H1 (cell line): ENCODE measurements around the gene DIO3. TPM values are rescaled to one million over a fixed set of nuclear protein-coding genes. Genes with fewer than 3 reads are reported as not detected.

Experiments used
- CTCF ChIA-PET: fragments of 300-600 bp; sonication (Branson Sonifier 250); formaldehyde crosslinking; loops from one replicate; lab custom pipeline; 2021; ENCODE audit not compliant: partially characterized antibody; lab: Charles Lee
- POLR2A ChIA-PET: fragments of 300-600 bp; sonication (Branson Sonifier 250); formaldehyde crosslinking; loops from one replicate; lab custom pipeline; 2021; ENCODE audit warnings: inconsistent platforms; ENCODE audit not compliant: partially characterized antibody; lab: Charles Lee
- DNase-seq, 2 experiments: peaks; one replicate each; pipeline versions ENCODE4 v3.0.0 to v3.0.0-alpha.2; 2010 to 2022; ENCODE audit warnings: low spot score in 2 of 2, low read depth in 1 of 2, mixed read lengths in 1 of 2
- FAIRE-seq: peaks from 2 replicates; lab custom pipeline; 2011; peaks lifted over from hg19 to GRCh38; lab: Jason Lieb, UNC
- H2AFZ ChIP-seq: 2 replicates; pipeline ENCODE4 v1.8.1; 2012; ENCODE audit warnings: low read length, inconsistent platforms
- H2AK5ac ChIP-seq: 2 replicates; pipeline ENCODE4 v1.6.1; 2013; ENCODE audit warnings: low read depth, low read length
- H2BK120ac ChIP-seq: replicated peaks from 2 replicates; pipeline ENCODE3; 2013; ENCODE audit warnings: low read depth, low read length, inconsistent platforms
- H2BK12ac ChIP-seq: 2 replicates; pipeline ENCODE4 v1.6.1; 2013; ENCODE audit warnings: low read depth, low read length
- H2BK15ac ChIP-seq: 2 replicates; pipeline ENCODE4 v1.6.1; 2013; ENCODE audit warnings: low read length
- H2BK20ac ChIP-seq: 2 replicates; pipeline ENCODE4 v1.6.1; 2013; ENCODE audit warnings: low read length
- H2BK5ac ChIP-seq: 2 replicates; pipeline ENCODE4 v1.6.1; 2013; ENCODE audit warnings: low read depth, low read length
- H3K14ac ChIP-seq: 2 replicates; pipeline ENCODE4 v1.6.1; 2013; ENCODE audit warnings: inconsistent platforms; ENCODE audit not compliant: insufficient read length
- H3K18ac ChIP-seq: 2 replicates; pipeline ENCODE4 v1.6.1; 2013; ENCODE audit warnings: low read length; ENCODE audit errors: extremely low read depth
- H3K23ac ChIP-seq: 2 replicates; pipeline ENCODE4 v1.6.1; 2013; ENCODE audit warnings: inconsistent platforms; ENCODE audit not compliant: insufficient read length
- H3K23me2 ChIP-seq: 2 replicates; pipeline ENCODE4 v1.6.1; 2013; ENCODE audit warnings: low read depth, low read length
- H3K27ac ChIP-seq: 2 replicates; pipeline ENCODE4 v1.6.1; 2011; ENCODE audit warnings: low read depth, low read length, inconsistent platforms
- H3K27me3 ChIP-seq, 4 experiments: replicated peaks in 1 of 4; 1 replicate in 1 of 4; 2 replicates in 3 of 4; pipeline versions ENCODE4 v1.6.1 to v1.8.1; 2011 to 2013; ENCODE audit warnings: low read length in 3 of 4, mild to moderate bottlenecking in 3 of 4, inconsistent platforms in 2 of 4, mixed read lengths in 2 of 4, moderate library complexity in 1 of 4; ENCODE audit not compliant: control insufficient read depth in 3 of 4, insufficient read depth in 3 of 4; ENCODE audit errors: extremely low read depth in 1 of 4
- H3K36me3 ChIP-seq, 4 experiments: 2 replicates each; pipeline versions ENCODE4 v1.6.1 to v1.8.1; 2011 to 2013; ENCODE audit warnings: mild to moderate bottlenecking in 4 of 4, low read length in 3 of 4, moderate library complexity in 2 of 4, control low read depth in 1 of 4, inconsistent platforms in 1 of 4; ENCODE audit not compliant: insufficient read depth in 4 of 4, control insufficient read depth in 2 of 4
- H3K4ac ChIP-seq: replicated peaks from 2 replicates; pipeline ENCODE3; 2013; ENCODE audit warnings: low read length, low read depth, mixed read lengths, inconsistent platforms; ENCODE audit not compliant: insufficient read length
- H3K4me1 ChIP-seq, 4 experiments: replicated peaks in 1 of 4; 1 replicate in 1 of 4; 2 replicates in 3 of 4; pipeline versions ENCODE4 v1.6.1 to v1.8.1; 2011 to 2013; ENCODE audit warnings: low read length in 3 of 4, inconsistent platforms in 2 of 4, mixed read lengths in 1 of 4; ENCODE audit not compliant: insufficient read depth in 4 of 4, control insufficient read depth in 3 of 4
- H3K4me2 ChIP-seq, 2 experiments: 2 replicates each; pipeline versions ENCODE4 v1.6.1 to v1.8.1; 2011 to 2013; ENCODE audit warnings: low read depth in 2 of 2, low read length in 2 of 2, control low read depth in 1 of 2, inconsistent platforms in 1 of 2, mild to moderate bottlenecking in 1 of 2; ENCODE audit not compliant: insufficient read depth in 1 of 2
- H3K4me3 ChIP-seq, 4 experiments: fragments of 200-600, 300-600 bp in 1 of 4; sonication (generic), shearing (Covaris generic), sonication (Bioruptor Twin) in 1 of 4; 2 replicates each; pipeline versions ENCODE4 v1.5.1 to v1.8.1; 2011 to 2016; ENCODE audit warnings: low read length in 4 of 4, low read depth in 3 of 4, control low read depth in 2 of 4, inconsistent platforms in 2 of 4, mild to moderate bottlenecking in 2 of 4, mixed read lengths in 1 of 4, moderate library complexity in 1 of 4; ENCODE audit not compliant: insufficient read depth in 2 of 4; ENCODE audit errors: extremely low read depth in 1 of 4
- H3K56ac ChIP-seq: replicated peaks from 2 replicates; pipeline ENCODE3; 2013; ENCODE audit warnings: low read depth, mild to moderate bottlenecking, mixed read lengths, low read length, inconsistent platforms; ENCODE audit not compliant: insufficient read length
- H3K79me1 ChIP-seq: 2 replicates; pipeline ENCODE4 v1.6.1; 2013; ENCODE audit warnings: low read depth, low read length, control low read depth
- H3K79me2 ChIP-seq, 2 experiments: 2 replicates each; pipeline versions ENCODE4 v1.6.1 to v1.8.1; 2012 to 2013; ENCODE audit warnings: low read length in 2 of 2, mild to moderate bottlenecking in 2 of 2, inconsistent platforms in 1 of 2; ENCODE audit not compliant: insufficient read depth in 2 of 2, control insufficient read depth in 1 of 2
- H3K9ac ChIP-seq, 4 experiments: replicated peaks in 1 of 4; 1 replicate in 1 of 4; 2 replicates in 3 of 4; pipeline versions ENCODE4 v1.6.1 to v1.8.1; 2011 to 2013; ENCODE audit warnings: low read depth in 3 of 4, low read length in 3 of 4, control low read depth in 2 of 4, mild to moderate bottlenecking in 2 of 4, moderate library complexity in 2 of 4, inconsistent platforms in 1 of 4; ENCODE audit errors: extremely low read depth in 1 of 4
- H3K9me3 ChIP-seq, 2 experiments: 2 replicates each; pipeline versions ENCODE4 v1.6.1 to v1.8.1; 2012 to 2013; ENCODE audit warnings: mild to moderate bottlenecking in 2 of 2, moderate library complexity in 2 of 2, control low read depth in 1 of 2, inconsistent platforms in 1 of 2, low read depth in 1 of 2, low read length in 1 of 2, mixed read lengths in 1 of 2; ENCODE audit not compliant: insufficient read depth in 2 of 2
- H4K20me1 ChIP-seq, 2 experiments: replicated peaks in 1 of 2; 2 replicates each; pipeline versions ENCODE3 to v1.8.1; 2011 to 2013; ENCODE audit warnings: inconsistent platforms in 2 of 2, low read length in 2 of 2, mild to moderate bottlenecking in 1 of 2; ENCODE audit not compliant: insufficient read depth in 2 of 2, control insufficient read depth in 1 of 2
- H4K5ac ChIP-seq: 2 replicates; pipeline ENCODE4 v1.6.1; 2013; ENCODE audit warnings: low read length, low read depth, mixed read lengths, inconsistent platforms; ENCODE audit not compliant: insufficient read length
- H4K8ac ChIP-seq: 2 replicates; pipeline ENCODE4 v1.8.0; 2013; ENCODE audit warnings: mild to moderate bottlenecking, moderate library complexity, low read length, inconsistent platforms; ENCODE audit not compliant: insufficient read depth; ENCODE audit errors: extremely low read depth
- H4K91ac ChIP-seq: replicated peaks from 2 replicates; pipeline ENCODE3; 2013; ENCODE audit warnings: low read length, mixed read lengths, inconsistent platforms; ENCODE audit not compliant: insufficient read length
- BACH1 ChIP-seq: IDR thresholded peaks from 2 replicates; pipeline ENCODE4 v1.6.1; 2012; ENCODE audit warnings: low read length, improper control_type of control experiment
- EZH2 ChIP-seq: fragments of 200-600 bp; sonication (generic); IDR thresholded peaks from 2 replicates; pipeline ENCODE4 v1.7.1; 2012; ENCODE audit warnings: low read depth, mild to moderate bottlenecking, moderate library complexity, low read length, inconsistent platforms; ENCODE audit not compliant: severe bottlenecking
- GABPA ChIP-seq: IDR thresholded peaks from 2 replicates; pipeline ENCODE4 v1.6.1; 2011; ENCODE audit warnings: mild to moderate bottlenecking, low read length, moderate library complexity, borderline replicate concordance; ENCODE audit not compliant: insufficient read depth
- KDM1A ChIP-seq: fragments of 200-600, 300-600 bp; sonication (generic); IDR thresholded peaks from 2 replicates; pipeline ENCODE4 v1.7.1; 2016; ENCODE audit warnings: mild to moderate bottlenecking, low read length, borderline replicate concordance
- NANOG ChIP-seq: IDR thresholded peaks from 2 replicates; pipeline ENCODE4 v1.6.1; 2011; ENCODE audit warnings: low read length, low read depth, mild to moderate bottlenecking, inconsistent platforms; ENCODE audit not compliant: insufficient read depth, poor library complexity, severe bottlenecking
- POU5F1 ChIP-seq: IDR thresholded peaks from 2 replicates; pipeline ENCODE4 v1.6.1; 2011; ENCODE audit warnings: low read depth, mild to moderate bottlenecking, low read length, moderate library complexity
- SIN3A ChIP-seq, 2 experiments: IDR thresholded peaks in 1 of 2; conservative IDR thresholded peaks in 1 of 2; 2 replicates each; pipeline ENCODE4 v1.6.1; 2011 to 2012; ENCODE audit warnings: low read length in 2 of 2, improper control_type of control experiment in 1 of 2, low read depth in 1 of 2, mild to moderate bottlenecking in 1 of 2
- TAF1 ChIP-seq: IDR thresholded peaks from 2 replicates; pipeline ENCODE4 v1.6.1; 2011; ENCODE audit warnings: mild to moderate bottlenecking, low read depth, low read length
- TCF12 ChIP-seq: IDR thresholded peaks from 2 replicates; pipeline ENCODE4 v1.6.1; 2011; ENCODE audit warnings: low read depth, mild to moderate bottlenecking, low read length
- WGBS, 2 experiments: shearing (Covaris generic) in 1 of 2; methylation state at CpG; one replicate each; pipeline versions ENCODE4 v1.1.6 to v1.1.7; 2013 to 2015; ENCODE audit warnings: low lambda C conversion rate in 2 of 2, mixed read lengths in 2 of 2, inconsistent platforms in 1 of 2, low coverage in 1 of 2, missing lambda C conversion rate in 1 of 2; ENCODE audit not compliant: insufficient replicate concordance in 2 of 2, insufficient coverage in 1 of 2, insufficient read length in 1 of 2; ENCODE audit errors: extremely low coverage in 1 of 2, missing lambda C conversion rate in 1 of 2; 5-methylcytosine and 5-hydroxymethylcytosine counted together
- polyA plus RNA-seq, 7 experiments: library from polyadenylated mRNA; depleted of rRNA in 3 of 7; stranded (reverse) in 5 of 7; unstranded in 2 of 7; fragments of >200 nt in 5 of 7; fragments of 200-250 nt in 2 of 7; gene quantifications; 1 replicate in 5 of 7; 2 replicates in 1 of 7; 4 replicates in 1 of 7; pipeline versions ENCODE4 v1.2.1 to v1.2.3, GENCODE V29; 2011 to 2013; ENCODE audit warnings: missing spikeins in 2 of 7, mixed read lengths in 2 of 7
- total RNA-seq: library from RNA; stranded (reverse); fragmentation: NEBNext Ultra II Directional; extraction: Animal tissue kit (Norgen Biotek cat#: 25700); gene quantifications from 2 replicates; pipeline ENCODE4 v1.2.1, GENCODE V29; 2021

Gene DIO3
- total and polyA plus RNA-seq, 2 of the 8 experiments (the other 6 are each of a cell fraction or from before 2014, with no cell fraction given) = 0.17 to 0.19 TPM

GRCh38 chr14:101588990-101589389, 27.7 kb downstream of the DIO3 start:
- H2AFZ ChIP-seq = no peak overlapping the region
- FAIRE-seq = no peak

More at GRCh38 chr14:101588990-101589389, 27.7 kb downstream of the DIO3 start:
- Histone ChIP-seq H3K18ac (no peak overlapping the region), H3K4me1 (no peaks in the 10 kb centered on the region; a peak in 1 of 7 replicates), H2BK5ac (no peak overlapping the region), H2BK15ac (no peak overlapping the region), H4K20me1 (no peaks in the 10 kb centered on the region), H3K14ac (no peak overlapping the region), H4K5ac (no peak overlapping the region), H3K4me2 (no peak overlapping the region), H3K9me3 (no peaks in the 10 kb centered on the region), H3K56ac (no peak overlapping the region), H3K79me2 (no peaks in the 10 kb centered on the region), H2BK12ac (no peak overlapping the region), H3K36me3 (no peaks in the 10 kb centered on the region), H3K4ac (no peak overlapping the region), H3K9ac (no peak overlapping the region), H4K8ac (peak overlapping the region; percentile 45; the same call in 1 of the 2 replicates), H2AK5ac (no peak overlapping the region), H4K91ac (no peak overlapping the region), H3K4me3 (no peak overlapping the region), H3K79me1 (no peaks in the 10 kb centered on the region), H2BK20ac (no peak overlapping the region), H3K27me3 (no peaks in the 10 kb centered on the region), H2BK120ac (no peak overlapping the region), H3K23me2 (no peaks in the 10 kb centered on the region), H3K23ac (no peak overlapping the region), H3K27ac (no peak overlapping the region)
- no peak for TF ChIP-seq BACH1
- no peak for TF ChIP-seq EZH2
- no peak for TF ChIP-seq POU5F1
- no peak for TF ChIP-seq TCF12
- no peak for TF ChIP-seq GABPA
- no peak for TF ChIP-seq SIN3A (conservative IDR thresholded peaks at IDR 0.05 in 1 of 2, IDR thresholded peaks at IDR 0.05 in 1 of 2; ENCODE audit: low read depth in 1 of 2, low read length in 2 of 2)
- TF ChIP-seq TAF1 = no peak
- no peak for TF ChIP-seq KDM1A
- no peak for TF ChIP-seq NANOG
- WGBS, 2 experiments = 88% methylated on average over 6 of the region's 6 CpGs; no CpG with 5 or more reads in 1 of the 2 experiments
- no peak for DNase-seq
- ChIA-PET CTCF (interaction anchor here (0.6 to 3.4 kb wide), 10 partner anchors 9 to 342 kb away, joined by 3 to 14 read pairs (median 4); no protein-coding TSS in a partner anchor), POLR2A (no interaction called here)
